Activated CD4-positive, alpha-beta T cell treated with anti-CD3 and anti-CD28 coated beads, Interleukin-2, amount 50 U/mL, for 24 hours (primary cell): ENCODE measurements around the gene DRC7.
"Not testable (repeated sequence)": the region's sequence is repeated elsewhere in the genome, so short reads cannot be mapped to it uniquely, and the experiment has no call there.

Source experiments
- DNase-seq, 2 donors: peaks; one replicate each; pipeline ENCODE4 v3.0.0-alpha.2; 2020; ENCODE audit warnings: low read depth in 1 of 2, low spot score in 1 of 2

The DRC7 gene

DNA sequence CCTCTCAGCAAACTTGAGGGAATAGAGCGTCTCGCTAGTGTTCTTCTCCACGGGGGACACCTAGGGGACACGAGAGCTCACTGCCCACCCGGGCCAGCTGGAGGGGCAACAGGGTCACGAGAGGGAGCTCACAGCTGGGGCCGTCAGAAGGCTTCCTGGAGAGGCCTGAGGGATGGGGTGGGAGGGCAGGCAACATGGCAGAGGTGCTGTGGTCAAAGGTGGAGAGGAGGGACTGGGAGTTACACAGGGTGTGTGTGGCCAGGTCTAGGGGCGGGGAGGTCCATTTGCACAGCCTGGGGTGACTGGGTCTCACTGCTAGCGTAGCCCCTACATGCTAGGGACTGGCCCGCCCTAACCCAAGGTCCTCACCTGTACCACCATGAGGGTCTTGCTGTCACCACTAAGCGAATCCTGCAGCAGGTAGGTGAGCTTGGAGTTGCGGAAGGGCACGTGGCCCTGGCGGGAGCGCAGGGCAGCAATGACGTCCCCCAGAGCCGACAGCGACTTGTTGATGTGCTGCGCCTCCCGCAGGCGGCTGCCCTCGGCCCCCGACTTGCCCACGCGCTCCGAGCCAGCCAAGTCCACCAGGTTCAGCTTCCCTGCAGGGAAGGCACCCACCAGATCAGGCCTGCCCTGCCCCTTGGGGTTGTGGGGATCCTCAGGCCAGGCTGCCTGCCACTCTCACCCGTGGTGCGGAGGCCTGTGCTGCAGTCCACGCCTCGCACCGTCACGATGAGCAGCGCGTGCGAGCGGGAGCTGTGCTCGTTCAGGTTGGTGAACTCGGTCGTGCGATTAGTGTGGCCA lies 66.0 kb downstream of the DRC7 start:
- no peak for DNase-seq

DNA sequence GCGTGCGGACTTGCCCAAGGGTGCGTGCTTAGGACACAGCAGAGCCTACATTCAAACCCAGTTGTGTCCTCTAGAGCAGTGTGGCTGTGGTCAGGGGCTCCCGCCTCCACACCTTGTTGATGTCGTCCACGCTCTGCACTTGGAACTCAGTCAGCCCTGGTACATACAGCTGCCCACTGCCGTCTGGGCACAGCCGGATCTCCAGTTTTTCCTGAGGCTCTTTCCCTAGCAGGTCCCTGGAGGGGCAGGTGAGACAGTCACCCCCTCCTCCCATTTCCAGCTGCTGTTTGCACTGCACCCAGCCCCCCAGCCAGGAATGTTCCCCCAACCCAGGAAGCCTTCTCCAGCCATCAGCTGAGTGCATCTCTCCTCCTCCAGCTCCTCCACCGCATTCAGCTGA lies 66.7 kb downstream of the DRC7 start:
- no peak for DNase-seq

DNA sequence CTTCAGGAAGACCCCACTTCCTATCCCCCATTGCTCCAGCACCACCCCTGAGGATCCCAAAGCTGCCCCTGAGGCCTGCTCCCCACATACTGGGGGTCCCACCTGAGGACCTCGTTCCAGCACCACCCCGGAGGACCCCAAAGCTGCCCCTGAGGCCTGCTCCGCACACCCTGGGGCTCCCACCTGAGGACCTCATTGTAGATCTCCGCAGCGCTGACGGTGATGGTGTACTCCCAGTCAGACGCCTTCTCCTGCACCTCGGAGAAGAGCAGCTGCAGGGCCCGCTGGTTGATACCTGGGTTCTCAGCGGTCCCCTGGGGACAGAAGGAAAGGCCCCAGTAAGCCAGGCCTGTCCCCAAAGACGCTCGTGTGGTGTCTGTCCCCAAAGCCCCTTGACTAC lies 67.4 kb downstream of the DRC7 start:
- DNase-seq = no peak

DNA sequence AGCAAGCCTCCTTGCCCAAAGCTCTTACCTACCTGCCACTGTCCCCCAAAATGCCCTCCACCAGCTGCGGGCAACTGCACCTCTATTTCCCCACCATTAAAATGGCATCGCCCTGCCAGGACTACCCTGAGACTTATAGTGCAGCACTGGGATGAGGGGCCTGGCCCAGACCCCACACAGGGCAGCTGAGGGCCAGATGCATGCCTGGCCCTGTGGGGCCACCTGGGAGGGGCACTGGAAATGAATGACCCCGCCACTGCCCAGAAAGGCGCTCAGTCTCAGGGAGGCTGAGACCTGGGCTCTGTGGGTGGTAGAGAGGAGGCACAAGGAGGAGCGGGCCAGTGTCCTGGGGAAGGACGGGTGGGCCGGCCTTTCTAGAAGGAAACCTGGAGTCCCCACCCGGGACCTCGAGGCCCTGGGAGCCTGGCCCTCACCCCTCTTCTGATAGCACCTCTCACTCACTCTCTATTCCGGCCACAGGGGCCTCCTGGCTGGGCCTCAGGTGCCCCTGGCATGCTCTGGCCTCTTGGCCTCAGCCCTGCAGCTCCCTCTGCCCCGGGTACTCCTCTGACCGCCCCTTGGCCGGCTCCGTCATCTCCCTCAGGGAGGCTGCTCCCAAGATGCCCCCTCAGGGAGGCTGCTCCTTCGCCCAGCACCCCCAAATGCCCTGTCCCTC lies 67.9 kb downstream of the DRC7 start:
- DNase-seq = no peak

DNA sequence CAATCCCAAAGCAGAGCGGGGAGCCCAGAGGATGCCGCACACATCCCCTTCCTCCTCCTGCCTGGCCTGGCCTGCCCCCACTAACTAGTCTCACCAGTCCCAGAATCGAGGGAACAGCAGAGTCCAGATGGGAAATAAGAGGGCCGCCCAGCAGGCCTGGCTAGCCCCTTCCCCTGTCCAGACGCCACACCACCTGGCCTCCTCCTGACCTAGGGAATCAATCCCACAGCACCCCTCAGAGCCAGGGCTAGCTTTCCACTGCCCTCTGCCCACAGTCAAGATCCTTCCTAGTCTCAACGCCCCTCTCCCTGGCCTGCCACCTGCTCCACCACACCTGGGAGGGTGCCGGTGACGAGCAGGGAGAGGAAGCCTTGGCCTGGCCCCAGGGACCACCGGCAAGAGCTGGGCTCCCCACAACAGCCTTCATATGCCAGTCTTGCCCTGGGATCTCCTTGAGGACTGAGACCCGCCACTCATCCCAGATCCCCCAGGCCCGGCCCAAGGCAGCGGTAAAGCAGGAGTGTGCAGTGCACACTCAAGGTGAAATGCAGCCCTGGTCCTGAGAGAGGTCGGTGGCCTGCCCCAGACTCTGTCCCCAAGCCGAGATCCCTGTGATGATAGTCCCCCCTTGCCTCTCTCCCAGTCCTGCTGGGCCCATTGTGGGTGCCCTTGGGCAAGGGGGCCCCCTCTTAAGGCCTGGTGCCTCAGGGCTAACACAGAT lies 68.8 kb downstream of the DRC7 start:
- DNase-seq = no peak

DNA sequence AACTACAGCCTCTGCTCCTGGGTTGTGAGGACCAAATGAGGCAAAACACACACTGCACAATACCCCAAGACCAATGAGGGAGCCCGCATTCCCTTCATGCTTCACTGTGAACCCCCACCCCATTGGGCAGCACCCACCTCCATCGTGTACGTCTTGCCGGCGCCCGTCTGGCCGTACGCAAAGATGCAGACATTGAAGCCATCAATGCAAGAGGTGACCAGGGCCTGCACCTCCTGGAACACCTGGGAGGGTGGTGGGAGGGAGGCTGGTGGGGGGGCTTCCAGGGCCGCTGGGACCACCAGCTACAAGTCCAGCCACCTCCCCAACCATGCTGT lies 69.4 kb downstream of the DRC7 start:
- DNase-seq = no peak

DNA sequence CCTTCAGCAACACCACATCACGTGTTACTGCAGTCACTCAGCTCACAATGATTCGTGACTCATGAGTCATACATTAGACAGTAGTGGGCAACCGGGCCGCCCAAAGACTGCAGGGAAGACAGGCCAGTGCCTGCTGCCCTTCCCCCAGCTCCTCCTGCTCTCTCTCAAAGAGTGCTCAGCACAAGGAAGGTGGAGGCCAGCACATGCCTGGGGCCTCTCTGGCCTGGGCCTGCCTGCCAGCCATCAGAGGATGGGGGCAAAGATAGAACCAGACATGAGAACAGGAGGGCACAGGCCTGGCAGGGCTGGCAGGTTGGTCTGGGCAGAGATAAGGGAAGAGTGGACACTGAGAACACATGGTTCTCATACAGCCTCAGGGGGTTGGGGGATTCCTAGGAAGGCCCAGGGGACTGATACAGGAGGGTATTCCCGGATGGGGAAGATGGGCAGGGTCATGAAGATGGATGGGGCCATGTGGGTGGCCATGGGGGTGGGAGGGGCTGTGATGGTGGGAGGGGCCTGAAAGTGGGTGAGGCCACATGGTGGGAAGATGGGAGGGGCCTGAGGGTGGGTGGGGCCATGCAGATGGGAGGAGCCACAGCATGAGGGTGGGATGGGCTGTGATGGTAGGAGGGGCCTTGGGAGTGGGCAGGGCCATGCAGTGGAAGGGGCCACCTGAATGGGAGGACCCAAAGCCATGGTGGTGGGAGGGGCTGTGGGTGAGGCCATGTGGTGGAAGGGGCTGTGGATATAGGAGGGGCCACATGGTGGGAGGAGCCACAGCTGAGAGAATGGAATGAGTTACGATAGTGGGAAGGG lies 69.9 kb downstream of the DRC7 start:
- no peak for DNase-seq

DNA sequence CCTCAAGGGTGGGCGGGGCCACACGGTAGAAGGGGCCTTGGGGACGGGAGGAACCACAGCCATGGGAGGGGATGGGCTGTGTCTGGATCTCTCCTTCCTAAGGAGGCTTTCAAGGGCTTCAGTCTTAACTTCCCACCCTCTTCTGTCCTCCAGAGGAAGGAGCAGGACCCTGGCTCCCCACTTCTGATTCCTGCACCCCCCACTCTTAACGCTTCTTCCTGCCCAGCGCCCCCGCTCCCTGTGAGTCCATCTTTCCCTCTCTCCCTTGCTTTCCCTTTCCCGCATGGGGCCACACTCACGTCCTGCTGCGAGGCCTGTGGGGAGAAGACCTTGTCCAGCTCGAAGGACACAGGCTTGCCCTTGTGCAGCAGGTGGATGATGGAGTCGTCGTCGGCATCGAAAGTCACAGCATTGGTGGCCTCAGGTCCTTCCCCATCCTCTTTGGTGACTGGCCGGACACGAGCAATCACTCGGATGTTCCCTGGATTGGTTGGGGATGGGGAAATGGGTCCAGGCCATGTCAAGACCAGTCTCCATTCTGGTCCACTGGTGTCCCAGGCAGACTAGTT lies 70.6 kb downstream of the DRC7 start:
- no peak for DNase-seq

DNA sequence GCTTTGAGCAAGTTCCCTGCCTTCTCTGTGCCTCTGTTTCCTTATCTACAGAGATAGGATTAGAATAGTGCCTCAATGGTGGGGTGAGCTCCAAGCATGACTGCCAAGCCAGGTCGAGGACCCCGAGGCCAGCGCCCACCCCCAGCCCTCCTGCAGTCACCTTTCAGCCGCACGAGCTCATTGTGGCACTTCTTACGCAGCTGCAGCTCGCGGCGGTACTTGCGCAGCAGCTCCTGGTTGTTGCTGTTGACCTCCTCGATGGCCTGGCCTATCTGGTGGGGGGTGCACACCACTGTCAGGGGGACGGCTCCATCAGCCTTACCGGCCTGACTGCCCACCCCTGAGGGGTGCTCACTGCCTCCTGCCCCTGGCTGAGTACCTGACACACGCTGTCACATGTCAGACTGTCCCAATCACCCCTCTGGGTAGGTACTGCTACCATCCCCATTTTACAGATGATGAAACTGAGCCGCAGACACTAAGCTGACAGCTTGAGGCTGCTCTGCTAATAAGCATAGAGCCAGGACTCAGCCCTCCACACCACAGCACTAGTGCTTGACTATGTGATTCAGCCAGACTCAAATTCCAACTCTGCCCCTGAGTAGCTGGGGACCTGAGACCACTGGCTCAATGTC lies 72.2 kb downstream of the DRC7 start:
- DNase-seq = no peak

DNA sequence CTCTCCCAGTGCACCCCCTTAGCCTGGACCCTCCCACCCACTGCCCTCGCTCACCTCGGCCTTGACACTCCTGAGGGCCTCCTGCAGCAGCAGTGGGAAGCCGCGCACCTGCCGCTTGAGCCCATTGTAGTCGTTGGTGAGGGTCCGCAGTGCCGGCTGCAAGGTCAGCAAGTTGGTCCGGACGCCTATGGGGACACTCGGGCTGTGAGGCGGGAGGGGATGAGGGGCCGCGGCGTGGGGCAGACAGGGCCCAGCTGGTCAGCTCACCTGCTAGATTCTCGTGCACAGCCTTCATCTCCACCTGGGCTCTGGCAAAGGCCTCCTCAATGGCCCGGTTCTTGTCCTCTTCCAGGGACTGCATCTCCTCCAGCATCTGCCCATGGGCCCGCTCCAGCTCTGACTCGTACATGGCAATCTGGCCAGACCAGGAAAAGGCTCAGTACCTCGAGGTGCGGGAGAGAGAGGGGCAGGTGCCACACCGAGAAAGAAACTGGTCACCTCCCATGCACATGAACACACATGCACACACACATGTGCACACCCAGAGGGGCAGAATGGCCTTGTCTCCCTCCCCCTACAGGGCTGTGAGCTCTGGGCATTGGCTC lies 75.0 kb downstream of the DRC7 start:
- DNase-seq = no peak

DNA sequence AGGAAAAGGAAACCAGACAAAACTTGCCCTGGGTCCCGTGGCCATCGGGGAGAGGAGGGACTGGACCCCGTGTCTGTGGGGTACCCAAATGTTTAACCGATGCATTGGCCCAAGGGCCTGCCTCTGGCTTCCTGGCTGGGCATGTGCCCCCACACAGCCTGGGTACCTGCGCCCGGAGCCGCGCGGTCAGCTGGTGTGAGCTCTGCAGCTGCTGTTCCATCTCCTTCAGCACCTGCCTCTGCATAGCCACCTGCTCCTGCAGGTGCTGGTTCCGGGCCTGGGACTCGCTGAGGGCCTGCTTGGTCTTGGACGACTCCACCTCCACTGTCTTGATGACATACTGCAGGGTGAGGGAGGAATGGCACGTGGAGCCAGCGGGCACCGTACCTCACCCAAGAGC lies 75.8 kb downstream of the DRC7 start:
- DNase-seq = no peak

DNA sequence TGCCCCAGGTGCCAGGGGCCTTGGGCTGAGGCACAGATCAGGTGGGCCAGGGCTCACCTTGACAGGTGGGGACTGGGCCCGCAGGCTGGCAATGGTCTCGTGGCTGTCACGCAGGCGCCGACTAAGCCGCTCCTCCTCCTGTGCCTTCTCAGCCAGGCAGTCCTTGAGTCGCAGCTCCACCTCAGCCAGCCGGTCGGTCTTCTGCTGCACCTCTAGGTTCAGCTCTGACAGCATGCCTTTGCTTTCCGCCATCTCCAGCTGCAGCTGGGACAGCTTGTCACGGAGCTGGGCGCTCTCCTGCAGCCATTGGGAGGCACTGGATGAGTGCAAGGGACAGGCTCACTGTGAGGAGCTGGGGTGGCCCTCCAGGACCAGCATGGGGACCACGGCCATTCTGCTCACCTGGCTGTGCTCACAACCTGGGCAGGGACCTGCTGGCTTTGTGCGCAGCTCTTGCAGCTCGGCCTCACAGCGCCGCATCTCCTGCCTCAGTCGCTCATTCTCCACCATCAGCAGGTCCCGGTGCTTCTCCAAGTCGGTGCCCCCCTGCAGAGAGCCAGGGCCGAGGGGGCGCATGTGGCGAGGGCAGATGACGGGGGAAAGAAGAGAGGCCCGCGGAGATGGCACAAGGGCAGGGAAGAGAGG lies 76.7 kb downstream of the DRC7 start:
- DNase-seq = no peak

DNA sequence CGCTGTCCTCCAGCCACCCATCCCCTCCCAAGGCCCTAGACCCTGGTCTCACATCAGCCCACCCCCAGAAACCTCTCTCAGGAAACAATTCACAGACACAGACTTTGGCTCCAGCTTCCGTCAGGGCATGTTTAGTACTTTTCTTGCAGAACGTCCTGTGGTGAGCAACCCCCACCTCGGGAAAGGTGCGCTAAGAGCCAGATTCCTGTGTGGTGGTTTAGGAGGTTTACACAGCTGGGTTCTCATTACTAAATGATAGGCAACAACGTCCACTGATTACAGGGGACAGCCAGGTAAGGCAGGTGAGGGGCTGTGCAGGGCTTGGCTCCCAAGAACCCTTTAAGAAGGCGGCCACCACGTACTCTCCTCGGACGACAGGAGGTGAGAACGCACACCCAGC lies 78.4 kb downstream of the DRC7 start:
- DNase-seq = no peak

DNA sequence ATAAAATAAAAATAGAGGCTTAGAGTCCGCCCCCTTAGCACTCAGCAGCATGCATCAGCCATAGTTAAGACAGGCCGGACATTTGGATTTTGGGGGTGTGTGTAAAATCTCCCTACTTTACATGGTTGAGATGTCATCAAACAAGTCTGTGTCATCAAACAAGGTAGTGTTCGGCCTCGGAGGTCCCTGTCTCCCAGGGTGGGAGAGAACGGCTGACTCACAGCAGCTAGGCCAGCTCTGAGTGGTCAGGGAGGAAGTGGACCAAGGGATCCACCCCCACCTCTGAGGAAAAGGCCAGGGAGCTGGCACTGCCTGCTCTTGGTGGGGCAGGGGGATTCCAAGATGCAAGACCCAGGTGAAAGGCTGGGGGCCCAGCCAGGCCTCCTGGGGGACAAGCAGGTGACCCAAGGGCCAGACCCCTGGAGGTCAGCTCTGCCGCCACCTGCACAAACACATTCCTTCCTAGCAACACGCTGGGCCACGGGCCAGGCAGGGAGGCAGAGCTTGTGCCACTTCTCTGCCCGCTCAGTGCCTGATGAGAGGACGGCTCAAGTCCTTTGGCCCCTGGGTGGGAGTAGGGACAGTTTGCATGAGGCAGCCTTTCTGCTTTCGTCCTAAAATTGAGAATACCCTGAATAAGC lies 79.2 kb downstream of the DRC7 start:
- DNase-seq = no peak

DNA sequence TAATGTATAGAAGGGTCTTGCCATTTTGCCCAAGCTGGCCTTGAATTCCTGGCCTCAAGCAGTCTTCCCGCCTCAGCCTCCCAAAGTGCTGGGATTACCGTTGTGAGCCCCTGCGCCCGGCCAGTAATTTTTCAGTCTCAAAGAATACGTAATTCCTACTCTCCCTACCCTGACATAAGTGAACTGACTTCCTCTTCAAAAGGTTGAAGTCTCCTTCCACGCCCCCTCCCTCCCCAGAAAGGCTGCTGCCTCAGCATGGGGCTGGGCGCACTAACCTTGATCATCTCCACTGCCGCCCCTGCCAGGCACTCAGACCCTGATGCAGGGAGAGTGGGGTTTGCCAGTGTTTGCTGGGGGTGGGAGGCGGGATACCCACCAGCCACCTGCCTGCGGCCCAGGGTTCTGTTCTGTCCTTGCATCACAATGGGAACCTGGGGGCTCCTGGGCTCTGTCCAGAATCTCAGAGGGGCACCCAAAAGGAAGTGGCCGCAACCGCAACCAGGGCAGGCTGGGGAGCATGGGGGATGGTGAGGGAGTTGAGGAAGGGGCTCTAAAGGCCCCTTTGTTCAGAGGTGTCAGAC lies 80.2 kb downstream of the DRC7 start:
- DNase-seq = no peak

DNA sequence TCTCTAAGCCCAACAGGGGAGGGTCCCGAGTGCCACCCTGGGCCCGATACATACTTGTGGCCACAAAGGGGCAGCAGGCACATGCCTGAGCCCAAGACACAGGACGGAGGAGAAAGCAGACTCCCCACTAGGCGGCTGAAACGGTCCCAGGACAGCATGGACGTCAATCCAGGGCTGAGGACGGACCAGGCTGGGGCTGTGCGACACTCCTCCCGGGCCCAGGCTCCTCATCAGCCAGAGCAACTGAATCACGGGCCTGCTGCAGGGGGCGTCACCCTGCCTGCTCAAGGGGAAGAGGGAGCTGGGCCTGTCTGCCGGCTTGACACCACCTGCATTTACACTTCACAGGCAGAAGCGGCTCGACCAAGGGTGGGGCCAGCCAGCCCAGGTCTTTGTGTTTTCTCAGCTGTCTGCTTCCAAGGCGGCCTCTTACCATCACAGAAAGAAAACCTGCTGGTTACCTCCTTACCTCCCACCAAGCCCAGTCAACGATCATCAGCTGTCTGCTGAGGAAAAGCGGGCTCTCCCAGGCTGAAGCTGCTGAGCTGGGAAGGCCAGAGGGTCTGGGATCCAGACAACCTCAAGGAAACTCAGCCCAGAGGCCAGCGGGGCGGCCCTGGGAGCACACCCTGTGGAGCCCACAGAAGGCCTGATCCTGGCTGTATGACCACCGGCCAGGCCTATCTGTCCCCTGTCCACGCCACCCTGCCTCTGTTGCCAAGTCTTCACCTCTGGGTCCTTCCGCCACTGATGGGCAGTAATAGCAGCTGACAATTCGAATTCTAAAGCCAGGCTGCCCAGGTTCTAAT lies 81.3 kb downstream of the DRC7 start:
- DNase-seq = no peak

DNA sequence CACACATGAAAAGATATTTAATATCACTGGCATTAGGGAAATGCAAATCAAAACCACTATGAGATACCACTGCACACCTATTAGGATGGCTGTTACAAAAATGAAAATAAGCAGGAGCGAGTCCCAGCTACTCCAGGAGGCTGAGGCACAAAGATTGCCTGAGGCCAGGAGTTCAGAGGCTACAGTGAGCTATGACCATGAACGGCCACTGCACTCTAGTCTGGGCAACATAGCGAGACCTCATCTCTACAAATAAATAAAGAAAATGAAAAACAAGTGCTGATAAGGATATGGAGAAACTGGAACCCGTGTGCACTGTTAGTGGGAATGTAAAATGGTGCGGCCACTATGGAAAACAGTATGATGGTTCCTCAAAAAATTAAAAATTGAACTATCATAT lies 84.1 kb downstream of the DRC7 start:
- no peak for DNase-seq

DNA sequence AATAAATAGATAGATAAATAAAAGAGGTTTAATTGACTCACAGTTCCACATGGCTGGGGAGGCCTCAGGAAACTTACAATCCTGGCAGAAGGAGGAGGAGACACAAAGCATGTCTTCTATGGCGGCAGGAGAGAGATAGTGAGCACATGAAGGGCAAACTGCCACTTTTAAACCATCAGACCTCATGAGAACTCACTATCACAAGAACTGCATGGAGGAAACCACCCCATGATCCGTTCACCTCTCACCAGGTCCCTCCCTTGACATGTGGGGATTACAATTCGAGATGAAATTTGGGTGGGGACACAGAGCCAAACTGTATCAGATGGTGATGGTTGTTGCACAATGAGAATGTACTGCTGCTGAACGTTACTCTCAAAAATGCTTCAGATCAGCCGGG lies 85.2 kb downstream of the DRC7 start:
- not testable (repeated sequence) for DNase-seq
